ENCODE results near the gene RSKR. TPM values are rescaled to one million over a fixed set of nuclear protein-coding genes. Genes with fewer than 3 reads are reported as not detected.
"Not testable (repeated sequence)": the region's sequence is repeated elsewhere in the genome, so short reads cannot be mapped to it uniquely, and the experiment has no call there.

RSKR gene
- total RNA-seq, 1 donor from 2014 or later = 3.7 TPM

DNA sequence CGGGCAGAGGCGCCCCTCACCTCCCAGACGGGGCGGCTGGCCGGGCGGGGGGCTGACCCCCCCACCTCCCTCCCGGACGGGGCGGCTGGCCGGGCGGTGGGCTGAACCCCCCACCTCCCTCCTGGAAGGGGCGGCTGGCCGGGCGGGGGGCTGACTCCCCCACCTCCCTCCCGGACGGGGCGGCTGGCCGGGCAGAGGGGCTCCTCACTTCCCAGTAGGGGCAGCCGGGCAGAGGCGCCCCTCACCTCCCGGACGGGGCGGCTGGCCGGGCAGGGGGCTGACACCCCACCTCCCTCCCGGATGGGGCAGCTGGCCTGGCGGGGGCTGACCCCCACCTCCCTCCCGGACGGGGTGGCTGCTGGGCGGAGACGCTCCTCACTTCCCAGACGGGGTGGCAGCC is 10.0 kb downstream of the RSKR start:
- not testable (repeated sequence) for H3K9ac ChIP-seq (ENCODE audit: low read depth in 1 of 3, low read length in 3 of 3); H3K27me3 ChIP-seq (ENCODE audit: control insufficient read depth in 3 of 3, insufficient read depth in 3 of 3, low read length in 3 of 3); H3K4me3 ChIP-seq (ENCODE audit: low read length in 3 of 3); H3K9me3 ChIP-seq (ENCODE audit: control insufficient read depth in 3 of 3, low read length in 3 of 3); H3K27ac ChIP-seq (ENCODE audit: low read depth, low read length); H3K36me3 ChIP-seq (ENCODE audit: control insufficient read depth in 3 of 3, insufficient read depth in 3 of 3, low read length in 3 of 3)
- peaks cover 7 to 10% (median 10%) of the 10 kb centered on the region in 3 donors for H3K4me1 ChIP-seq (ENCODE audit: control insufficient read depth in 3 of 3, insufficient read depth in 3 of 3, low read length in 3 of 3)

DNA sequence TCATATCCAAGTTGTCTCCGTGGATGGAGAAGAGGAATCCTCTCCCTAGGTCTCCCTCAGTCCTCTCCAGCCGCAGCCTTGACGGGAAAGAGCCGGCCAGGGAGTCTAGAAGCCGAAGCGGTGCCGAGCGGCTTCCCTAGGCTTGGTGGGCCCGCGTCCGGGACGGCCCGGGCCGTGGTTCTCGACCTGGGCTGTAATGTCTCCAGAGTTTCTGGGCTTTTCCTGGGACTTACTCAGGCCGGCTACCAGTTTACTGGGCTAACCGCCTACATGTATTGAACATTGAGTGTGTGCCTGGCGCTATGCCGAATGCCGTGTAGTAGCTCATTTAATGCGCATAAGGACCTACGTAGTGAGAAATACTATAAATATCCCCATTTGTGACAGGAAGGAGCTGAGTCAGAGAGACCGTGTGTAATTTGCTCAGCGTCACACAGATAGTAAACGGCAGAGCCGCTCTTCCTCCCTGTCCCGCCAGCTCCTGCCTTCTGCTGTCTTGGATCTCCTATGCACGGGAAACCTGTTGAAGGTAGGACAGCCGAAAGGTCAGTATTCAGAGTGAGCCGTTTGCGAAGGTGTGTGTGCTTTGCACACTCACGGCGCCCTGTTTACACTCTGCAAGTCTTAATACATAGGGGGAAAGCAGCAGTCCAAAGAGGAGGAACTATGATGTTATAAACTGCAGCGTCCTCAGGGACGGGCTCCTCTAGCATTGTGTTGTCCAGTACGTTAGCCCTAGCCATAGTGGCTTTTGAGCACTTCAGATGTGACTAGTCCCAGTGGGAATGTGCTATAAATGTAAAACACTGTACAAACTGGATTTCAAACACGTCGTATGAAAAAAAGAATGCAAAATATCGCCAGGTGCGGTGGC is 14.4 kb downstream of the RSKR start:
- Histone ChIP-seq H3K4me3 (ENCODE audit: low read length in 3 of 3) (peak overlapping the region; percentile 67 to 94 (median 81)), H3K27ac (ENCODE audit: low read depth, low read length) (peak overlapping the region; percentile 93), H3K36me3 (ENCODE audit: control insufficient read depth in 3 of 3, insufficient read depth in 3 of 3, low read length in 3 of 3) (no peaks in the 10 kb centered on the region), H3K9ac (ENCODE audit: low read depth in 1 of 3, low read length in 3 of 3) (peak overlapping the region; percentile 83 to 90 (median 89)), H3K27me3 (ENCODE audit: control insufficient read depth in 3 of 3, insufficient read depth in 3 of 3, low read length in 3 of 3) (peaks cover 0 to 3% (median 0%) of the 10 kb centered on the region in 3 donors), H3K4me1 (ENCODE audit: control insufficient read depth in 3 of 3, insufficient read depth in 3 of 3, low read length in 3 of 3) (peaks cover 15 to 19% (median 16%) of the 10 kb centered on the region in 3 donors), H3K9me3 (ENCODE audit: control insufficient read depth in 3 of 3, low read length in 3 of 3) (no peaks in the 10 kb centered on the region)

DNA sequence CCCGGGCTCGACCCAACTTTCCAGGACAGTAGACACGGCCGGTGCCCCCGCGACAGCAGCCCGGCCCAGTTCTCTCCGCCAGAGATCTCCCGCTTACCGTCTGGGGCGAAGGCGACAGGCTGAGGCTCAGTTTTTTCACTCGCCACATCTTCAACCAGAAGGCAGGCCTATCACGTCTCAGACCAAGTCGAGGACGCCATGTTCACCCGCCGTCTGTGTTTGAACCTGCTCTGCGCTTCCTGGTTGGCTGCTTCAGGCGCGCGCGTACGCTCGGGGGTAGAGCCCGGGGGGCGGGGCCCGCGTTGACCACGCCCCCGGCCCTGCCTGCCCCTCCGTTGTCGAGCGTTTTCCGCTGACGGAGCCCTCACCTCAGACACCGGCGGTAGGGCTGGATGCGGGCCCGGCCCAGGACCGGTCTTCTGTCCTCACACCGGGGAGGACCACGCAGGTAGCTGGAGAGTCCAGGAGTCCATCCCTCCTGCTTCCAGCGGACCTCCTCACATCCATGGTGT is 15.1 kb downstream of the RSKR start, which contains the start of gene SPAG5:
Gene SPAG5 (minus strand): TSS at position 227 of the 512 bp plus-strand sequence. CDS start 79 bp downstream, at position 148.
- peak within 1 kb of the TSS; percentile 83 to 90 (median 89) for H3K9ac ChIP-seq (ENCODE audit: low read depth in 1 of 3, low read length in 3 of 3)
- H3K36me3 ChIP-seq (ENCODE audit: control insufficient read depth in 3 of 3, insufficient read depth in 3 of 3, low read length in 3 of 3) = no peaks in the 10 kb centered on the region
- H3K9me3 ChIP-seq (ENCODE audit: control insufficient read depth in 3 of 3, low read length in 3 of 3) = no peaks in the 10 kb centered on the region
- H3K4me3 ChIP-seq (ENCODE audit: low read length in 3 of 3) = peak within 1 kb of the TSS; percentile 67 to 94 (median 81)
- peaks cover 0 to 3% (median 0%) of the 10 kb centered on the region in 3 donors for H3K27me3 ChIP-seq (ENCODE audit: control insufficient read depth in 3 of 3, insufficient read depth in 3 of 3, low read length in 3 of 3)
- peaks cover 15 to 19% (median 16%) of the 10 kb centered on the region in 3 donors for H3K4me1 ChIP-seq (ENCODE audit: control insufficient read depth in 3 of 3, insufficient read depth in 3 of 3, low read length in 3 of 3)
- peak within 1 kb of the TSS; percentile 93 for H3K27ac ChIP-seq (ENCODE audit: low read depth, low read length)

GRCh38 chr17:28598389-28598788 is 15.6 kb downstream of the RSKR start:
- H3K27me3 ChIP-seq (ENCODE audit: control insufficient read depth in 3 of 3, insufficient read depth in 3 of 3, low read length in 3 of 3) = peaks cover 0 to 3% (median 0%) of the 10 kb centered on the region in 3 donors
- H3K9ac ChIP-seq (ENCODE audit: low read depth in 1 of 3, low read length in 3 of 3) = peak overlapping the region in 2 of 3 donors; percentile 45 to 53
- peak overlapping the region; percentile 67 to 94 (median 81) for H3K4me3 ChIP-seq (ENCODE audit: low read length in 3 of 3)
- H3K9me3 ChIP-seq (ENCODE audit: control insufficient read depth in 3 of 3, low read length in 3 of 3) = no peaks in the 10 kb centered on the region
- H3K36me3 ChIP-seq (ENCODE audit: control insufficient read depth in 3 of 3, insufficient read depth in 3 of 3, low read length in 3 of 3) = no peaks in the 10 kb centered on the region
- peaks cover 15 to 19% (median 16%) of the 10 kb centered on the region in 3 donors for H3K4me1 ChIP-seq (ENCODE audit: control insufficient read depth in 3 of 3, insufficient read depth in 3 of 3, low read length in 3 of 3)
- no peak overlapping the region for H3K27ac ChIP-seq (ENCODE audit: low read depth, low read length)

DNA sequence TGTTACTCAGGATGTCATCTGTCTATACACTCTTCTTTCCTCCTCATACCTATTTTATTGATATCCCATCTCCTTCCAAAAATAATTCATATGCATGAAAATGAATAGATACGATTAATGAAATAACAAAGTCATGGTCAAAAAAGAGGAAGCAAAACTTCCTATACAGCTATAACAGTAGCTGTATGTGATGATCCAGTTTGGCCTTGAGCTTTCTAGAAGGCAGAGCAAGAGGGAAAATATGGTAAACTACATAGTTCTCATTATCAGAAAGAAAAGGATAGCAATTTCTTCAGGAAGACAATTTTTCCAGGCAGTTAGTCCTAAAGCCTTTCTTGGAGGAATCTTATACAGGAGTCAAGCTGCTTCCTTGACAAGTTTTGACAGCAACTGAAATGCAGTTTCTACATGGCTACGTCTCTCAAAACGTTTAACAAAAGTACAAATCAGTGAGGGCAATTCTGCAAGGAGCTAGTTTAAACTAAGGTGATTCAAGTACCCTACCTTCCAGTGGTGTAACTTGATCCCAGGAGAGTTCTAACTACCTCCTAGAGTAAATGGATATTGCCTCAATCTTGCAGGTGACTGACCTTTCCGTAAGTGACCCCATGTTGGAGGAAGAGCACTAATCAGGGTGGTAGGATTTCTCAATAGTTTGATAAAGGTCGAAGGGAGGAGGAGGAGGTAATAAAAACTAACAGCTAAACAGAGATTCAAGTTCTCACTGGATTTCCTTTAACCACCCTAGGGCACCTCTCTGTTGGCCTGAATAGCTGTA is 16.2 kb downstream of the RSKR start:
- H3K27me3 ChIP-seq (ENCODE audit: control insufficient read depth in 3 of 3, insufficient read depth in 3 of 3, low read length in 3 of 3) = peaks cover 0 to 3% (median 0%) of the 10 kb centered on the region in 3 donors
- H3K4me1 ChIP-seq (ENCODE audit: control insufficient read depth in 3 of 3, insufficient read depth in 3 of 3, low read length in 3 of 3) = peaks cover 15 to 19% (median 16%) of the 10 kb centered on the region in 3 donors
- H3K27ac ChIP-seq (ENCODE audit: low read depth, low read length) = no peak overlapping the region
- H3K36me3 ChIP-seq (ENCODE audit: control insufficient read depth in 3 of 3, insufficient read depth in 3 of 3, low read length in 3 of 3) = no peaks in the 10 kb centered on the region
- H3K9me3 ChIP-seq (ENCODE audit: control insufficient read depth in 3 of 3, low read length in 3 of 3) = no peaks in the 10 kb centered on the region
- H3K9ac ChIP-seq (ENCODE audit: low read depth in 1 of 3, low read length in 3 of 3) = no peak overlapping the region
- peak overlapping the region in 2 of 3 donors; percentile 67 to 94 for H3K4me3 ChIP-seq (ENCODE audit: low read length in 3 of 3)

- Histone ChIP-seq H3K9me3 (ENCODE audit: control insufficient read depth in 3 of 3, low read length in 3 of 3) (no peaks in the 10 kb centered on the region), H3K36me3 (ENCODE audit: control insufficient read depth in 3 of 3, insufficient read depth in 3 of 3, low read length in 3 of 3) (no peaks in the 10 kb centered on the region), H3K27ac (ENCODE audit: low read depth, low read length) (no peak overlapping the region), H3K9ac (ENCODE audit: low read depth in 1 of 3, low read length in 3 of 3) (no peak overlapping the region), H3K27me3 (ENCODE audit: control insufficient read depth in 3 of 3, insufficient read depth in 3 of 3, low read length in 3 of 3) (peaks cover 0 to under 1% (median 0%) of the 10 kb centered on the region in 3 donors), H3K4me1 (ENCODE audit: control insufficient read depth in 3 of 3, insufficient read depth in 3 of 3, low read length in 3 of 3) (no peaks in the 10 kb centered on the region), H3K4me3 (ENCODE audit: low read length in 3 of 3) (no peak overlapping the region)
These were observed 21.7 kb downstream of the RSKR start for GRCh38 chr17:28592260-28592659.

GRCh38 chr17:28585851-28586250 is 28.1 kb downstream of the RSKR start:
- H3K9ac ChIP-seq (ENCODE audit: low read depth in 1 of 3, low read length in 3 of 3) = no peak overlapping the region
- H3K9me3 ChIP-seq (ENCODE audit: control insufficient read depth in 3 of 3, low read length in 3 of 3) = no peaks in the 10 kb centered on the region
- H3K4me1 ChIP-seq (ENCODE audit: control insufficient read depth in 3 of 3, insufficient read depth in 3 of 3, low read length in 3 of 3) = no peaks in the 10 kb centered on the region
- H3K27me3 ChIP-seq (ENCODE audit: control insufficient read depth in 3 of 3, insufficient read depth in 3 of 3, low read length in 3 of 3) = no peaks in the 10 kb centered on the region
- no peak overlapping the region for H3K4me3 ChIP-seq (ENCODE audit: low read length in 3 of 3)
- no peak overlapping the region for H3K27ac ChIP-seq (ENCODE audit: low read depth, low read length)
- H3K36me3 ChIP-seq (ENCODE audit: control insufficient read depth in 3 of 3, insufficient read depth in 3 of 3, low read length in 3 of 3) = peaks cover 7 to 10% (median 8%) of the 10 kb centered on the region in 3 donors

- Histone ChIP-seq H3K9me3 (ENCODE audit: control insufficient read depth in 3 of 3, low read length in 3 of 3) (no peaks in the 10 kb centered on the region), H3K27me3 (ENCODE audit: control insufficient read depth in 3 of 3, insufficient read depth in 3 of 3, low read length in 3 of 3) (no peaks in the 10 kb centered on the region), H3K9ac (ENCODE audit: low read depth in 1 of 3, low read length in 3 of 3) (no peak overlapping the region), H3K4me3 (ENCODE audit: low read length in 3 of 3) (no peak overlapping the region), H3K36me3 (ENCODE audit: control insufficient read depth in 3 of 3, insufficient read depth in 3 of 3, low read length in 3 of 3) (peaks cover 7 to 10% (median 8%) of the 10 kb centered on the region in 3 donors), H3K4me1 (ENCODE audit: control insufficient read depth in 3 of 3, insufficient read depth in 3 of 3, low read length in 3 of 3) (no peaks in the 10 kb centered on the region), H3K27ac (ENCODE audit: low read depth, low read length) (no peak overlapping the region)
These were observed 29.6 kb downstream of the RSKR start for GRCh38 chr17:28584434-28584833.

DNA sequence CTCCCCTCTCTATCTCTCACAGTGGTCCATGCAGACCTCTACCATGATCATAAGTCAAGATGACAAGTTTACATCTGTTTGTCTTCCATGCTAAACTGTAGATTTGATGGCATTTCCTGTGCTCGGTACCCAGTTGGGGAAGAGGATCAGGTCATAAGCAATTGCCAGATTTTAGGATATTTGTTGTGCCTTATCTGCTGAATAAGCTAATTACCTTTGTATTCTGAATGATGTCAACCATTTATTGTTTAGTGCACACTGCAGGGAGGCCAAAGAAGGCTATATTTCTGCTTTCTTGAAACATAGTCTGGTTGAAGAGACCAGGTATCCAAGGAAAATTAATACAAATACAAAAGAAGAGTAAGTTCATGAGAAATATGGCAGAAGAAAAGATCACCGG is 31.5 kb downstream of the RSKR start:
- Histone ChIP-seq H3K9ac (ENCODE audit: low read depth in 1 of 3, low read length in 3 of 3) (no peak overlapping the region), H3K27ac (ENCODE audit: low read depth, low read length) (no peak overlapping the region), H3K4me1 (ENCODE audit: control insufficient read depth in 3 of 3, insufficient read depth in 3 of 3, low read length in 3 of 3) (no peaks in the 10 kb centered on the region), H3K36me3 (ENCODE audit: control insufficient read depth in 3 of 3, insufficient read depth in 3 of 3, low read length in 3 of 3) (peaks cover 7 to 10% (median 8%) of the 10 kb centered on the region in 3 donors), H3K4me3 (ENCODE audit: low read length in 3 of 3) (no peak overlapping the region), H3K9me3 (ENCODE audit: control insufficient read depth in 3 of 3, low read length in 3 of 3) (no peaks in the 10 kb centered on the region), H3K27me3 (ENCODE audit: control insufficient read depth in 3 of 3, insufficient read depth in 3 of 3, low read length in 3 of 3) (no peaks in the 10 kb centered on the region)

Measured in skeletal muscle tissue (tissue), 4 donors.